SK-N-SH treated with all-trans-retinoic acid at 6 μM for 48 hours (cell line): Measurements from ENCODE around the gene TMEM240.

Experiments
- ZFP30 ChIP-seq: fragments of 450-650 bp; formaldehyde crosslinking; IDR thresholded peaks from 2 replicates; pipeline ENCODE4 v1.5.0; 2022; ENCODE audit warnings: mild to moderate bottlenecking, moderate library complexity
- ZNF565 ChIP-seq: fragments of 450-650 bp; formaldehyde crosslinking; conservative IDR thresholded peaks from 2 replicates; pipeline ENCODE4 v1.5.0; 2020; ENCODE audit warnings: low read depth, mild to moderate bottlenecking, moderate library complexity

DNA sequence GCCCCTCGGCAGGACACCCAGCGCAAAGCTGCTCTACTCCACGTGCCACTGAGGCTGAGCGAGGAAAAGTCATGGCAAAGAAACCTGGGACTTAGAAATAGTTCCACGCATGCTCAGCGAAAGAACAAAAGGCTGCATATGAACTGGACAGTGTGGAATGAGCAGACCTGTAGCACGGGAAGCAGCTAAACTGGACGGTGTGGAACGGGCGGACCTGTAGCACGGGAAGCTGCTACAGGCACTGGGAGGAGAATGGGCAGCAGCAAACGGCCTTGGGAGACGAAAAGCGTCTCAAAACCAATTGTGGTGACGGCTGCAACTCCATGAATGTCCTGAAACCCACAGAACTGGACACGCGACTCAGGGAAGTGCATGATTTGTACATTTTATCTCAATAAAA lies 18.6 kb upstream of the TMEM240 start:
- TF ChIP-seq ZFP30, result no peak
- TF ChIP-seq ZNF565 (CRISPR knock-in tag), result no peak
